Type B pancreatic cell (in vitro differentiated cells): ENCODE data around the gene PLEK. TPM values are rescaled to one million over a fixed set of nuclear protein-coding genes. Genes with fewer than 3 reads are reported as not detected.

ENCODE experiments used
- DNase-seq: peaks from one replicate; pipeline ENCODE4 v3.0.0; 2021; ENCODE audit warnings: mixed read lengths; ENCODE audit not compliant: unreplicated experiment; ENCODE audit errors: extremely low spot score
- H3K27ac Mint-ChIP-seq: 2 replicates; pipeline ENCODE4 v1.8.0; 2021; ENCODE audit warnings: mild to moderate bottlenecking, mixed read lengths
- H3K27me3 Mint-ChIP-seq: 2 replicates; pipeline ENCODE4 v1.8.0; 2021; ENCODE audit warnings: mixed read lengths
- H3K36me3 Mint-ChIP-seq: 2 replicates; pipeline ENCODE4 v1.8.0; 2021; ENCODE audit warnings: mixed read lengths
- H3K4me1 Mint-ChIP-seq: one replicate; pipeline ENCODE4 v1.8.0; 2021; ENCODE audit warnings: mixed read lengths; ENCODE audit not compliant: unreplicated experiment
- H3K4me3 Mint-ChIP-seq: 2 replicates; pipeline ENCODE4 v1.8.0; 2021; ENCODE audit warnings: mild to moderate bottlenecking, mixed read lengths
- H3K9me3 Mint-ChIP-seq: 2 replicates; pipeline ENCODE4 v1.8.0; 2021; ENCODE audit warnings: mixed read lengths
- CTCF ChIP-seq: fragments of 200-600 bp; sonication (generic); conservative IDR thresholded peaks from 2 replicates; pipeline ENCODE4 v1.5.0; 2021; ENCODE audit warnings: antibody characterized with exemption, mild to moderate bottlenecking
- total RNA-seq: library from RNA; stranded (reverse); gene quantifications from 2 replicates; pipeline ENCODE4 v1.2.1, GENCODE V29; 2021; ENCODE audit warnings: low replicate concordance

PLEK gene
- total RNA-seq, 1 donor from 2014 or later: not detected

GRCh38 chr2:68357605-68358337, 7.3 kb upstream of the PLEK start:
- Mint-ChIP-seq H3K27ac (no peak overlapping the region), H3K36me3 (no peaks in the 10 kb centered on the region), H3K4me3 (no peak overlapping the region), H3K9me3 (peaks cover 7% of the 10 kb centered on the region), H3K27me3 (peaks cover 5% of the 10 kb centered on the region), H3K4me1 (peaks cover 6% of the 10 kb centered on the region)
- DNase-seq: no peak
- peak; percentile 36 for TF ChIP-seq CTCF

- peaks cover 5% of the 10 kb centered on the region for H3K27me3 Mint-ChIP-seq
- no peaks in the 10 kb centered on the region for H3K36me3 Mint-ChIP-seq
- peak; percentile 48 for TF ChIP-seq CTCF
- no peak for DNase-seq
- peaks cover 6% of the 10 kb centered on the region for H3K4me1 Mint-ChIP-seq
- H3K4me3 Mint-ChIP-seq: no peak overlapping the region
- no peak overlapping the region for H3K27ac Mint-ChIP-seq
- peaks cover 7% of the 10 kb centered on the region for H3K9me3 Mint-ChIP-seq
Observed at GRCh38 chr2:68359889-68360288, 5.2 kb upstream of the PLEK start.

- peaks cover 6% of the 10 kb centered on the region for H3K4me1 Mint-ChIP-seq
- peak; percentile 83 for TF ChIP-seq CTCF
- no peak overlapping the region for H3K4me3 Mint-ChIP-seq
- peaks cover 5% of the 10 kb centered on the region for H3K27me3 Mint-ChIP-seq
- H3K36me3 Mint-ChIP-seq: no peaks in the 10 kb centered on the region
- no peak for DNase-seq
- peaks cover 7% of the 10 kb centered on the region for H3K9me3 Mint-ChIP-seq
- H3K27ac Mint-ChIP-seq: no peak overlapping the region
Observed at GRCh38 chr2:68362069-68362468, 3.0 kb upstream of the PLEK start.

DNA sequence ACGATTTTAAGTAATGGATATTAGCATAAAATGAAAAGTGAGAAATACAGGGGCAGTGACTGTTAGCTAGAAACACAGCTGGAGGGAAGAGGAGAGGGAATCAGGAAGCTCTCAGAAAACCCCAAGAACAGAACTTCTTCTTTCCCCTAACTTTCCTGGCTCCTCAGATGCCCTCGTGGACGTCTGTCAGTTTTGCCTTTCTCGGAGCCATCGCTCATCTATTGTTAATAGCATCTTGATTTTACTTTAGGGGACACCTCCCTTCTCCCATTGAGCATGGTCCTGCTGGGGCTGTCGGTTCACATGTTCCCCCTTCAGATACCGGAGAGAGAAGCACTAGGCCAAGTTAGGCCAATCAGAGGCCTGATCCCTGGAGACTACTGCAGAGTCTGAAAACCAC, 2.3 kb upstream of the PLEK start:
- no peaks in the 10 kb centered on the region for H3K36me3 Mint-ChIP-seq
- no peak overlapping the region for H3K27ac Mint-ChIP-seq
- peaks cover 6% of the 10 kb centered on the region for H3K4me1 Mint-ChIP-seq
- H3K27me3 Mint-ChIP-seq: peaks cover 5% of the 10 kb centered on the region
- no peak for TF ChIP-seq CTCF
- H3K4me3 Mint-ChIP-seq: no peak overlapping the region
- H3K9me3 Mint-ChIP-seq: peaks cover 7% of the 10 kb centered on the region
- no peak for DNase-seq

DNA sequence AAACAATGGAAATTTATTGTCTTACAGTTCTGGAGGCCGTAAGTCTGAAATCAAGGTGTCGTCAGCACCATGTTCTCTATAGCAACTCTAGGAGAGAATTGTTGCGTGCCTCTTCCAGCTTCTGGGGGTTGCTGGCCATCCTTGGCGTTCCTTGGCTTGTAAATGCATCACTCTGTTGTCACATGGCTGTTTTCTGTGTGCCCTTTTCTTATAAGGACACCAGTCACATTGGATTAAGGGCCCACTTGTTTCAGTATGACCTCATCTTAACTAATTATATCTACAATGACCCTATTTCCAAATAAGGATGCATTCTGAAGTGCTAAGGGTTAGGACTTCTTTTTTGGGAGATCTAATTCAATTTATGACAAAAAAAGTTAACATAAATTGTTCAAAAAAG, 1.4 kb upstream of the PLEK start:
- DNase-seq: no peak
- H3K4me1 Mint-ChIP-seq: peaks cover 6% of the 10 kb centered on the region
- TF ChIP-seq CTCF: no peak
- H3K27me3 Mint-ChIP-seq: peaks cover 5% of the 10 kb centered on the region
- H3K27ac Mint-ChIP-seq: no peak overlapping the region
- H3K36me3 Mint-ChIP-seq: no peaks in the 10 kb centered on the region
- H3K4me3 Mint-ChIP-seq: no peak overlapping the region
- H3K9me3 Mint-ChIP-seq: peaks cover 7% of the 10 kb centered on the region
